Measurements from ENCODE around the gene GINS1. TPM values are rescaled to one million over a fixed set of nuclear protein-coding genes. Genes with fewer than 3 reads are reported as not detected.
A peak's percentile ranks its signal among the peaks of the same experiment; 100 is the strongest.

The GINS1 gene
- total and polyA plus RNA-seq, 2 of the 13 experiments (the other 11 are each of a cell fraction or from before 2014, with no cell fraction given): 14.6 to 59.9 TPM

GRCh38 chr20:25399037-25399430 is 8.4 kb upstream of the GINS1 start:
- no peak overlapping the region for H3K9ac ChIP-seq (ENCODE audit: insufficient read depth, low read depth, low read length)
- ChIA-PET CTCF (ENCODE audit: low intra/inter-chr PET ratio, low total read pairs) (interaction anchor here (0.9 to 5.0 kb wide), 8 partner anchors 20 to 404 kb away, joined by 3 to 157 read pairs (median 8); no protein-coding TSS in a partner anchor), POLR2A (interaction anchor here (0.7 to 5.3 kb wide), 14 partner anchors 8 to 352 kb away, joined by 3 to 38 read pairs (median 6); partner anchors contain the start of genes ENTPD6, GINS1 and PYGB)
- under 1% methylated on average over 5 of the region's 5 CpGs for WGBS (ENCODE audit: low lambda C conversion rate)
- intact Hi-C loops (cut with micrococcal nuclease; ENCODE audit: unreplicated experiment): loop anchor here (1.0 to 10.0 kb wide), 4 partner anchors 63 to 404 kb away; partner anchors contain the start of gene APMAP
- peak; percentile 93 for ATAC-seq
- peaks cover 51% of the 10 kb centered on the region for H3K4me1 ChIP-seq (ENCODE audit: insufficient read depth, low read length)
- peak; percentile 62 for FAIRE-seq
- no TSS peak for BruUV-seq (replicated peaks)
- no peak overlapping the region for H3K27ac ChIP-seq (ENCODE audit: extremely low read length, insufficient read depth, low read length)
- no peaks in the 10 kb centered on the region for H4K20me1 ChIP-seq (ENCODE audit: insufficient read depth, low read length)
- no peaks in the 10 kb centered on the region for H3K79me2 ChIP-seq (ENCODE audit: insufficient read depth, low read length)
- peaks cover 28% of the 10 kb centered on the region for H3K9me3 ChIP-seq (ENCODE audit: low read length)
- no peaks in the 10 kb centered on the region for H3K27me3 ChIP-seq (ENCODE audit: control insufficient read depth in 1 of 2, insufficient read depth in 2 of 2, low read length in 2 of 2)
- peak overlapping the region; percentile 48 for H3K4me2 ChIP-seq (ENCODE audit: low read depth, low read length)
- in situ Hi-C loops (cut with HindIII; ENCODE audit: extremely low pct_ligation_motif_present, low pct_unique_long_range_greater_than_20kb): loop anchor here (5.0 kb wide), 1 partner anchor 102 kb away; no protein-coding TSS in a partner anchor
- DNase-seq (ENCODE audit: low spot score): peak; percentile 91
- H3K36me3 ChIP-seq (replicated peaks in 1 of 2; ENCODE audit: control insufficient read depth in 1 of 2, insufficient read depth in 2 of 2, low read length in 2 of 2): no peaks in the 10 kb centered on the region
- H2AFZ ChIP-seq (ENCODE audit: low read length): no peak overlapping the region
- H3K4me3 ChIP-seq (replicated peaks in 1 of 3; ENCODE audit: insufficient read depth in 1 of 3, low read depth in 2 of 3, low read length in 3 of 3): peak overlapping the region in 1 of 3 experiments; percentile 6; a peak in 1 of 6 replicates
- TF ChIP-seq MAFK (conservative IDR thresholded peaks at IDR 0.05 in 1 of 2, IDR thresholded peaks at IDR 0.05 in 1 of 2; ENCODE audit: low read length in 2 of 2) (no peak), ZNF543 (CRISPR knock-in tag; IDR thresholded peaks at IDR 0.05) (no peak), TEAD3 (CRISPR knock-in tag; optimal IDR thresholded peaks at IDR 0.05; ENCODE audit: borderline replicate concordance) (peak; percentile 79), FOXM1 (CRISPR knock-in tag; IDR thresholded peaks at IDR 0.05) (no peak), NCOA1 (CRISPR knock-in tag; IDR thresholded peaks at IDR 0.05) (0 out of 2 replicates have a peak, but pooled peaks have one; percentile 56), AKAP8 (CRISPR knock-in tag; IDR thresholded peaks at IDR 0.05) (no peak), SMC3 (IDR thresholded peaks at IDR 0.05; ENCODE audit: low read length) (peak; percentile 94), ZNF589 (CRISPR knock-in tag; conservative IDR thresholded peaks at IDR 0.05) (no peak), ARID3A (IDR thresholded peaks at IDR 0.05; ENCODE audit: low read depth, low read length) (peak; percentile 97), STAG1 (CRISPR knock-in tag; IDR thresholded peaks at IDR 0.05) (peak; percentile 94), ZNF263 (CRISPR knock-in tag; IDR thresholded peaks at IDR 0.05) (peak; percentile 68; the same call in 1 of the 2 replicates), ATF1 (CRISPR knock-in tag; IDR thresholded peaks at IDR 0.05) (peak; percentile 47; the same call in 1 of the 2 replicates), GATAD2A (CRISPR knock-in tag; IDR thresholded peaks at IDR 0.05) (0 out of 2 replicates have a peak, but pooled peaks have one; percentile 28), NFKBIZ (CRISPR knock-in tag; IDR thresholded peaks at IDR 0.05) (0 out of 2 replicates have a peak, but pooled peaks have one; percentile 27), MED1 (CRISPR knock-in tag; IDR thresholded peaks at IDR 0.05) (0 out of 2 replicates have a peak, but pooled peaks have one; percentile 10), MYC (CRISPR knock-in tag; IDR thresholded peaks at IDR 0.05; ENCODE audit: borderline replicate concordance) (no peak), RAD21 (CRISPR knock-in tag; IDR thresholded peaks at IDR 0.05) (peak; percentile 95), HMGXB4 (CRISPR knock-in tag; IDR thresholded peaks at IDR 0.05; ENCODE audit: borderline replicate concordance in 1 of 2, low read depth in 1 of 2) (peak; percentile 39 to 70; a peak in 1 of 4 replicates), FOSL1 (CRISPR knock-in tag; IDR thresholded peaks at IDR 0.05; ENCODE audit: borderline replicate concordance) (no peak), SOX13 (IDR thresholded peaks at IDR 0.05) (no peak), SOX13 (CRISPR knock-in tag; conservative IDR thresholded peaks at IDR 0.05 in 1 of 2, IDR thresholded peaks at IDR 0.05 in 1 of 2) (peak in 1 of 2 experiments; percentile 70; a peak in 2 of 4 replicates)

Data from HepG2 (cell line).